ENCODE measurements around the gene FAM229A. TPM values are rescaled to one million over a fixed set of nuclear protein-coding genes. Genes with fewer than 3 reads are reported as not detected.
A peak's percentile ranks its signal among the peaks of the same experiment; 100 is the strongest.

The FAM229A gene
- total and polyA plus RNA-seq, 9 of the 15 experiments (the other 6 are each of a cell fraction or from before 2014, with no cell fraction given): 0.04 to 21.6 (median 7.4) TPM

DNA sequence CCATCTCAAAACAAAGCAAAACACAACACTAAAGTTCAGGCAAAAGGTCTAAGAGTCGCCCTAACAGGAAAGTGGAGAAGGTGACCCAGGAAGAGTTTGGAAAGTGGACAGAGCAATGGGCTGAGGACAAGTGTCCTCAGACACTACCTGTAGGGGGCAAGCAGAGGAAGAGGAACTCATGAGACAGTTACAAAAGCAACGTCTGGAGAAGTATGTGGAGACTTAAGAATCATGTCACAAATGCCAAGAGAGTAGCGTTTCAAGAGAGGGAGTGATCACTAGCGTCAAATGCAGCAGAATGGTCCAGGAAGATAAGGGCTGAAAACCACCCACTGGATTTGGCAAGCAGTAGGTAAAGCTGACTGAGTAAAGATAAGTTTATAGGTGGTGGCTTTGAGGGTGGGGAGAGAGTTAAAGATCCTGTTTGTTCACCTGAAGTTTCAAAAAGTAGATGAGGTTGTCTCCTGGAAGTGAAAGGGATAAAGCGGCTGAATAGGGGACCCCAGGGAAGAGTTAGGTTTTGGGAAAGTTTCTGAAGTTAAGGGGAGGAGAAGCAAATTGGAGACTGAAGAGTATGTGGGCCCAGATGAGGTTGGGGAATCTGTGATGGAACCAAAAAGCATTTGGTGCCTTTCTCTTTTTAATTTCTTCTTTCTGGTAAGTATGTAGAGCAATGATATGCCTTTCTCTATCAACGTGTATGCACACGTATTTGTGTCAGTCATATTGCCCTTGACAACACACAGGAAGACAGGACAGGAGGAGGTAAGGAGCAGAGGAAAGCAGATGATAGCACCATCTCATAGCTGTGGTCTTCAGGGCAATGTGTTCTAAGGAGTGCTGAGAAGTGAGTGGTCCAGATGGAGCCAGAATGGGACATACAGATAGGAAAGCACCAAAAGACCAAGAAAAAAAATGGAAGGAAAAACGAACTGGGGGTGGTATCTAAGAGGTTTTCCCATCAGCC lies 28.9 kb upstream of the FAM229A start (continued):
- TF ChIP-seq, protein P1, sequence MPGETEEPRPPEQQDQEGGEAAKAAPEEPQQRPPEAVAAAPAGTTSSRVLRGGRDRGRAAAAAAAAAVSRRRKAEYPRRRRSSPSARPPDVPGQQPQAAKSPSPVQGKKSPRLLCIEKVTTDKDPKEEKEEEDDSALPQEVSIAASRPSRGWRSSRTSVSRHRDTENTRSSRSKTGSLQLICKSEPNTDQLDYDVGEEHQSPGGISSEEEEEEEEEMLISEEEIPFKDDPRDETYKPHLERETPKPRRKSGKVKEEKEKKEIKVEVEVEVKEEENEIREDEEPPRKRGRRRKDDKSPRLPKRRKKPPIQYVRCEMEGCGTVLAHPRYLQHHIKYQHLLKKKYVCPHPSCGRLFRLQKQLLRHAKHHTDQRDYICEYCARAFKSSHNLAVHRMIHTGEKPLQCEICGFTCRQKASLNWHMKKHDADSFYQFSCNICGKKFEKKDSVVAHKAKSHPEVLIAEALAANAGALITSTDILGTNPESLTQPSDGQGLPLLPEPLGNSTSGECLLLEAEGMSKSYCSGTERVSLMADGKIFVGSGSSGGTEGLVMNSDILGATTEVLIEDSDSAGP (CRISPR knock-in tag; IDR thresholded peaks at IDR 0.05): no peak
- TF ChIP-seq ATF1 (CRISPR knock-in tag; IDR thresholded peaks at IDR 0.05): no peak
- peak; percentile 87 for TF ChIP-seq ATF1 (tag; IDR thresholded peaks at IDR 0.05)
- TF ChIP-seq PURB (CRISPR knock-in tag; IDR thresholded peaks at IDR 0.05; ENCODE audit: low read depth): no peak
- TF ChIP-seq ZNF696 (CRISPR knock-in tag; conservative IDR thresholded peaks at IDR 0.05): no peak
- TF ChIP-seq ZNF75A (CRISPR knock-in tag; IDR thresholded peaks at IDR 0.05): no peak
- no peak for TF ChIP-seq CCAR2 (IDR thresholded peaks at IDR 0.05; ENCODE audit: low read depth, low read length)
- TF ChIP-seq, protein P2, sequence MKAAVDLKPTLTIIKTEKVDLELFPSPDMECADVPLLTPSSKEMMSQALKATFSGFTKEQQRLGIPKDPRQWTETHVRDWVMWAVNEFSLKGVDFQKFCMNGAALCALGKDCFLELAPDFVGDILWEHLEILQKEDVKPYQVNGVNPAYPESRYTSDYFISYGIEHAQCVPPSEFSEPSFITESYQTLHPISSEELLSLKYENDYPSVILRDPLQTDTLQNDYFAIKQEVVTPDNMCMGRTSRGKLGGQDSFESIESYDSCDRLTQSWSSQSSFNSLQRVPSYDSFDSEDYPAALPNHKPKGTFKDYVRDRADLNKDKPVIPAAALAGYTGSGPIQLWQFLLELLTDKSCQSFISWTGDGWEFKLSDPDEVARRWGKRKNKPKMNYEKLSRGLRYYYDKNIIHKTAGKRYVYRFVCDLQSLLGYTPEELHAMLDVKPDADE (conservative IDR thresholded peaks at IDR 0.05; ENCODE audit: control insufficient read depth, low read depth, low read length): peak; percentile 65; the same call in 1 of the 2 replicates
- TF ChIP-seq MEF2A (IDR thresholded peaks at IDR 0.05; ENCODE audit: control insufficient read depth, low read depth, low read length): no peak; the same call in 1 of the 2 replicates
- TF ChIP-seq, protein P3, sequence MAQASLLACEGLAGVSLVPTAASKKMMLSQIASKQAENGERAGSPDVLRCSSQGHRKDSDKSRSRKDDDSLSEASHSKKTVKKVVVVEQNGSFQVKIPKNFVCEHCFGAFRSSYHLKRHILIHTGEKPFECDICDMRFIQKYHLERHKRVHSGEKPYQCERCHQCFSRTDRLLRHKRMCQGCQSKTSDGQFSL (CRISPR knock-in tag; IDR thresholded peaks at IDR 0.05): 0 out of 2 replicates have a peak, but pooled peaks have one; percentile 35
- TF ChIP-seq, protein P3 (tag; IDR thresholded peaks at IDR 0.05): no peak
- TF ChIP-seq, protein P4, sequence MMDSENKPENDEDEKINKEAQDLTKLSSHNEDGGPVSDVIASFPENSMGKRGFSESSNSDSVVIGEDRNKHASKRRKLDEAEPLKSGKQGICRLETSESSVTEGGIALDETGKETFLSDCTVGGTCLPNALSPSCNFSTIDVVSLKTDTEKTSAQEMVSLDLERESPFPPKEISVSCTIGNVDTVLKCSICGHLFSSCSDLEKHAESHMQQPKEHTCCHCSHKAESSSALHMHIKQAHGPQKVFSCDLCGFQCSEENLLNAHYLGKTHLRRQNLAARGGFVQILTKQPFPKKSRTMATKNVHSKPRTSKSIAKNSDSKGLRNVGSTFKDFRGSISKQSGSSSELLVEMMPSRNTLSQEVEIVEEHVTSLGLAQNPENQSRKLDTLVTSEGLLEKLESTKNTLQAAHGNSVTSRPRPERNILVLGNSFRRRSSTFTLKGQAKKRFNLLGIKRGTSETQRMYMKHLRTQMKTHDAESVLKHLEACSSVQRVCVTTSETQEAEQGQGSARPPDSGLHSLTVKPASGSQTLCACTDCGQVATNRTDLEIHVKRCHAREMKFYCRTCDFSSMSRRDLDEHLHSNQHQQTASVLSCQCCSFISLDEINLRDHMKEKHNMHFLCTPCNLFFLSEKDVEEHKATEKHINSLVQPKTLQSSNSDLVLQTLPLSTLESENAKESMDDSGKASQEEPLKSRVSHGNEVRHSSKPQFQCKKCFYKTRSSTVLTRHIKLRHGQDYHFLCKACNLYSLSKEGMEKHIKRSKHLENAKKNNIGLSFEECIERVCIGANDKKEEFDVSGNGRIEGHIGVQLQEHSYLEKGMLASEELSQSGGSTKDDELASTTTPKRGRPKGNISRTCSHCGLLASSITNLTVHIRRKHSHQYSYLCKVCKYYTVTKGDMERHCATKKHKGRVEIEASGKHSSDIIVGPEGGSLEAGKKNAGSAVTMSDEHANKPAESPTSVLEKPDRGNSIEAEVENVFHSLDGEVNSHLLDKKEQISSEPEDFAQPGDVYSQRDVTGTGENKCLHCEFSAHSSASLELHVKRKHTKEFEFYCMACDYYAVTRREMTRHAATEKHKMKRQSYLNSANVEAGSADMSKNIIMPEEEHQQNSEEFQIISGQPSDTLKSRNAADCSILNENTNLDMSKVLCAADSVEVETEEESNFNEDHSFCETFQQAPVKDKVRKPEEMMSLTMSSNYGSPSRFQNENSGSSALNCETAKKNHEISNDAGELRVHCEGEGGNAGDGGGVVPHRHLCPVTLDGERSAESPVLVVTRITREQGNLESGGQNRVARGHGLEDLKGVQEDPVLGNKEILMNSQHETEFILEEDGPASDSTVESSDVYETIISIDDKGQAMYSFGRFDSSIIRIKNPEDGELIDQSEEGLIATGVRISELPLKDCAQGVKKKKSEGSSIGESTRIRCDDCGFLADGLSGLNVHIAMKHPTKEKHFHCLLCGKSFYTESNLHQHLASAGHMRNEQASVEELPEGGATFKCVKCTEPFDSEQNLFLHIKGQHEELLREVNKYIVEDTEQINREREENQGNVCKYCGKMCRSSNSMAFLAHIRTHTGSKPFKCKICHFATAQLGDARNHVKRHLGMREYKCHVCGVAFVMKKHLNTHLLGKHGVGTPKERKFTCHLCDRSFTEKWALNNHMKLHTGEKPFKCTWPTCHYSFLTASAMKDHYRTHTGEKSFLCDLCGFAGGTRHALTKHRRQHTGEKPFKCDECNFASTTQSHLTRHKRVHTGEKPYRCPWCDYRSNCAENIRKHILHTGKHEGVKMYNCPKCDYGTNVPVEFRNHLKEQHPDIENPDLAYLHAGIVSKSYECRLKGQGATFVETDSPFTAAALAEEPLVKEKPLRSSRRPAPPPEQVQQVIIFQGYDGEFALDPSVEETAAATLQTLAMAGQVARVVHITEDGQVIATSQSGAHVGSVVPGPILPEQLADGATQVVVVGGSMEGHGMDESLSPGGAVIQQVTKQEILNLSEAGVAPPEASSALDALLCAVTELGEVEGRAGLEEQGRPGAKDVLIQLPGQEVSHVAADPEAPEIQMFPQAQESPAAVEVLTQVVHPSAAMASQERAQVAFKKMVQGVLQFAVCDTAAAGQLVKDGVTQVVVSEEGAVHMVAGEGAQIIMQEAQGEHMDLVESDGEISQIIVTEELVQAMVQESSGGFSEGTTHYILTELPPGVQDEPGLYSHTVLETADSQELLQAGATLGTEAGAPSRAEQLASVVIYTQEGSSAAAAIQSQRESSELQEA (IDR thresholded peaks at IDR 0.05; ENCODE audit: low read depth): peak; percentile 61

All from K562 (cell line).